GM12891 (cell line): Measurements from ENCODE around the gene ZP2.

Experiments used
- DNase-seq: peaks from one replicate; pipeline ENCODE4 v3.0.0; 2011; ENCODE audit warnings: low spot score; ENCODE audit not compliant: insufficient read length
- FAIRE-seq: peaks from 2 replicates; lab custom pipeline; 2011; peaks lifted over from hg19 to GRCh38; lab: Jason Lieb, UNC
- PAX5 ChIP-seq: IDR thresholded peaks from 2 replicates; pipeline ENCODE4 v1.6.1; 2011; ENCODE audit warnings: low read length, moderate library complexity, mild to moderate bottlenecking; ENCODE audit not compliant: insufficient read depth, severe bottlenecking
- POLR2A ChIP-seq: IDR thresholded peaks from 2 replicates; pipeline ENCODE4 v1.6.1; 2011; ENCODE audit warnings: low read depth, low read length, control low read depth
- POLR2AphosphoS5 ChIP-seq: IDR thresholded peaks from 2 replicates; pipeline ENCODE4 v1.6.1; 2011; ENCODE audit warnings: low read depth, low read length, control low read depth
- POU2F2 ChIP-seq: IDR thresholded peaks from 2 replicates; pipeline ENCODE4 v1.6.1; 2011; ENCODE audit warnings: low read depth, mild to moderate bottlenecking, control low read depth, low read length, moderate library complexity
- SPI1 ChIP-seq: IDR thresholded peaks from 2 replicates; pipeline ENCODE4 v1.6.1; 2011; ENCODE audit warnings: low read depth, low read length, control low read depth
- TAF1 ChIP-seq: IDR thresholded peaks from 2 replicates; pipeline ENCODE4 v1.6.1; 2011; ENCODE audit warnings: low read depth, low read length, control low read depth

The ZP2 gene

GRCh38 chr16:21194771-21195301 is 16.5 kb downstream of the ZP2 start:
- DNase-seq (no peak), FAIRE-seq (peak; percentile 59)
- TF ChIP-seq TAF1 (no peak), POLR2A (no peak), SPI1 (no peak), POLR2AphosphoS5 (no peak), POU2F2 (no peak)

GRCh38 chr16:21192991-21193390 is 18.4 kb downstream of the ZP2 start:
- TF ChIP-seq TAF1 (no peak), POLR2AphosphoS5 (no peak), PAX5 (no peak), SPI1 (no peak), POU2F2 (no peak), POLR2A (no peak)
- no peak for FAIRE-seq
- no peak for DNase-seq

- DNase-seq (no peak), FAIRE-seq (no peak)
- TF ChIP-seq POLR2A (no peak), SPI1 (no peak)
Observed at GRCh38 chr16:21190599-21190998, 20.8 kb downstream of the ZP2 start.

GRCh38 chr16:21190013-21190412 is 21.4 kb downstream of the ZP2 start:
- TF ChIP-seq TAF1 (no peak), PAX5 (no peak), SPI1 (no peak), POU2F2 (no peak), POLR2A (no peak), POLR2AphosphoS5 (no peak)
- no peak for FAIRE-seq
- no peak for DNase-seq

GRCh38 chr16:21189311-21189710 is 22.1 kb downstream of the ZP2 start:
- TF ChIP-seq POLR2AphosphoS5 (no peak), POU2F2 (no peak), TAF1 (no peak), SPI1 (no peak), PAX5 (no peak), POLR2A (no peak)
- FAIRE-seq: no peak
- no peak for DNase-seq

GRCh38 chr16:21186326-21186691 is 25.1 kb downstream of the ZP2 start:
- FAIRE-seq (no peak), DNase-seq (no peak)
- TF ChIP-seq POLR2A (no peak), PAX5 (no peak), POU2F2 (no peak)

- no peak for DNase-seq
- no peak for FAIRE-seq
- TF ChIP-seq SPI1: no peak
Observed at GRCh38 chr16:21185659-21186325, 25.6 kb downstream of the ZP2 start.

- DNase-seq: no peak
- TF ChIP-seq POLR2AphosphoS5 (no peak), TAF1 (no peak), SPI1 (no peak), POU2F2 (no peak), PAX5 (no peak), POLR2A (no peak)
- no peak for FAIRE-seq
Observed at GRCh38 chr16:21184834-21185233, 26.5 kb downstream of the ZP2 start.

- TF ChIP-seq POU2F2 (no peak), TAF1 (no peak), SPI1 (no peak), POLR2A (no peak)
- FAIRE-seq (no peak), DNase-seq (no peak)
Observed at GRCh38 chr16:21183995-21184394, 27.4 kb downstream of the ZP2 start.

- TF ChIP-seq POLR2AphosphoS5: no peak
- TF ChIP-seq POU2F2: no peak
- no peak for TF ChIP-seq TAF1
- no peak for TF ChIP-seq SPI1
- TF ChIP-seq PAX5: no peak
- TF ChIP-seq POLR2A: no peak
- DNase-seq (no peak), FAIRE-seq (no peak)
Observed at GRCh38 chr16:21179983-21180365, 31.4 kb downstream of the ZP2 start.
